ENCODE results near the gene TMEM238L.

- no peak for TF ChIP-seq CTCF (IDR thresholded peaks at IDR 0.05)
- TF ChIP-seq POLR2A (IDR thresholded peaks at IDR 0.05) = no peak
- TF ChIP-seq EP300 (IDR thresholded peaks at IDR 0.05) = no peak
These were observed 45.8 kb downstream of the TMEM238L start for GRCh38 chr17:10758062-10758461.

Measured in gastroesophageal sphincter (tissue), 3 donors.